ENCODE results near the gene SETDB1.
"Not testable (repeated sequence)": the region's sequence is repeated elsewhere in the genome, so short reads cannot be mapped to it uniquely, and the experiment has no call there.

SETDB1 gene

DNA sequence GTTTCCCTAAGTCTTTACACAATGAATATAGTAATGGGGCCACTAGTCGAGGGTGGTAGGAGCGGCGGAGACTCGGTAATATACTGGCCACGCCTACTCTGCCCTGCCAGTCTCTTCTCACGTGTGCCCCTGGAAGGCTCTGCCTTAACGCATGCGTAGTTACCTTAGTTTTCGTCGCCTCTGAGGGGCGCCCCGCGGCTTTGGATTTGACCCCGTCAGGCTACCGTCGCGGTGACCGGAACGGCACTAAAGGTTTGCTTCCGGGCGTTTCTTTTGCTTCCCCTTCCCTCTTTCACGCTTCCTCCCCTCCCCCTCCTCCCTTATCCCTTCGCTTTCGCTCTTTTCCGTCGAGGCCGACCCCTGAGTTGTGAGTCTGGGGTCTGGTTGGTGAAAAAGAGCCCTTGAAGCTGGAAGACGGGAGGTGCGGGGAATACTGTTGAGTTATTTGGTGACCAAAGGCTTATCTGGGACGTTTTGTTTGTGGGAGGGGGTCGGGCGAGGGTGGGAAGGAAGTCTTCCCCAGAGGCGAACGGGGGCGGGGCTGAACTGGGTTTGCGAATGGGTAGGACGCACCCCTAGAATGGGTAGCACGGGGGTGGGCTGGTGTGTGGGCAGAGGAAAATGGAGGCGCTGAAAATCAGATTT is at the start of gene SETDB1:
Gene SETDB1, plus strand, starts transcription at position 267 of the 645 bp plus-strand sequence. CDS start 1,352 bp downstream, outside the sequence.
- DNase-seq: peak; percentile 96

DNA sequence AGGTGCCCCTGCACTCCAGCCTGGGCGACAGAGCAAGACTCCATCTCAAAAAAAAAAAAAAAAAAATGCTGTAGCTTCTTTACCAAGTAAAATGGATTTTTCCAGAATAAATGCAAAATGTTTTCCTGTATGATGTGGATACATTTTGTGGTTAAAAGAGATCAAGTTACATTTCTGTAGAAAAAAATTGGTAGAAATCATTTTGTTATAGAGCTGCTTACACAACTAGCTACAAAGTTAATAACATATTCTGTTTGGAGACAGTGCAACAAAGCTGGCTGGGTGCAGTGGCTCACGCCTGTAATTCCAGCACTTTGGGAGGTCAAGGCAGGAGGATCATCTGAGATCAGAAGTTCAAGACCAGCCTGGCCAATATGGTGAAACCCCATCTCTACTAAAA is 47.2 kb upstream of the SETDB1 start:
- not testable (repeated sequence) for DNase-seq

DNA sequence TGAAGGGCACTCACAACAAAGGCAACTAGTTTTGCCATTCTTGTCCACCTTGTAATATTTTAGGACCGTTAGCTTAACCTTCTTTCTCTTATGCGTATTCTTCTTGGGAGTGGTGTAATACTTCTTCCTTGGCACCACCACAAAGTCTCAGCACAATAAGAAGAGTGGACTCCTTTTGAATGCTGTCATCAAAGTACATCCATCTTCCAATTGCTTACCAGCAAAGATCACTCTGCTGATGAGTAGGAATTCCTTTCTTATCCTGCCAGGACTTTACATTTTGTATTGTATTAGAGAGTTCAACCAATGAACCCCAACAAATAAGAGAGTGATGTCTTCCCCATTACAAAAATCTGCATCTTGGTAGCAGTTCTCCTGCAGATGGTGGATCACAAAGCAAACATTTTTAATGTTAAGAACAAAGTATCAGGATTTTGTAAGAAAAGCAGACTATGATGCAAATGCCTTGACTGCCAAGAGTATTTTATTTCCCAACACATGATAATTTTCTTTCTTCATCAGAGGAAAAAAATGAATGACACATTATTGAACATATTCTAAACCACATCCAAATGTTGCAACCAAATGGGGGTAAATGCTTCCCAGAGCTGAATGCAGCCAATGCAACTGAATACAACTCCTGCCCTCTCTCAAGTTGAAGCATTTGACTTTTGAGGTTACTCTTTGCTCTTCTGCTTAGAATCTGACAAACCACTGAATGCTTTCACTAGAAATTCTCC is 44.7 kb upstream of the SETDB1 start:
- no peak for DNase-seq

DNA sequence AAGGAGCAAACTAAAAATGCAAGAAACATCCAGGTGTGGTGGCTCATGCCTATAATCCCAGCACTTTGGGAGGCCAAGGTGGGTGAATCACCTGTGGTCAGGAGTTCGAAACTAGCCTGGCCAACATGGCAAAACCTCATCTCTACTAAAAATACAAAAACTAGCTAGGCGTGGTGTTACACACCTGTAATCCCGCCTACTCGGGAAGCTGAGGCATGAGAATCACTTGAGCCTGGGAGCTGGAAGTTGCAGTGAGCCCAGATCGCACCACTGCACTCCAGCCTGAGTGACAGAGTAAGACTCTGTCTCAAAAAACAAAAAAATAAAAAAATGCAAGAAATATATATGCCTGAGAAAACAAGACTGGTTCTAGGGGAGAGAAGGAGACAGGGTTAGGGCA is 43.0 kb upstream of the SETDB1 start:
- DNase-seq: not testable (repeated sequence)

DNA sequence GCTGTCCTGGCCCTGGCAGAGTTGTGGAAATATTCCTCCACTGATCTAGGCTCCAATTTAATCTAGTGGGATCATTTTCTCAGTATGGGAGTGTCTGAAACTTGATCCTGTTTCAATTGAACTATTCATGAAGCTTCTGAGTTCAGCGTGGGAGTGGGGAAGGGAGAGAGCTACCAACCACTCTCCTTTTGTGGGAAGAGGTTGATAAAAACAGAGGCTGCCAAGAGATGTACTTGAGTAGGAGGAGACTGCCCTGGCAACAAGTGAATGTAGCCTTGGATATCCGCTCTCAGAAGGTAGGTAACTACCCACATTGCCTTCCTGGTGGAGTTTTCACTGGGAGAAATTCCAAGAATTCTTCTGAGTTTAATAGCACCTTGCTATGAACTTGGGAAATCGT is 39.1 kb upstream of the SETDB1 start, which contains the start of gene CTXND2:
Gene CTXND2, plus strand, starts transcription at position 119 of the 400 bp plus-strand sequence. CDS start 25,179 bp downstream, outside the sequence.
- no peak for DNase-seq

DNA sequence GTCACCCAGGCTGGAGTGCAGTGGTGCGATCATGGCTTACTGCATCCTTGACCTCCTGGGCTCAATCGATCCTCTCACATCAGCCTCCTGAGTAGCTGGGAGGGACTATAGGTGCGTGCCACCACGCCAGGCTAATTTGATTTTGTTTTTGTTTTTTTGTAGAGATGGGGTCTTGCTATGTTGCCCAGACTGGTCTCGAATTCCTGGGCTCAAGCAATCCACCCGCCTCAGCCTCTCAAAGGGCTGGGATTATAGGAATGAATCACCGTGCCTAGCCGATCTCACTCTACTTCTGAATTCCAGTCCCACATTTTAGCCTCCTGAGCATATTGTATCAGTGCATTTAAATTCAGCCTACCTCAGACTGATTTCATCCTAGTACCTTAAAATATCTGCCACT is 37.4 kb upstream of the SETDB1 start:
- DNase-seq: no peak

DNA sequence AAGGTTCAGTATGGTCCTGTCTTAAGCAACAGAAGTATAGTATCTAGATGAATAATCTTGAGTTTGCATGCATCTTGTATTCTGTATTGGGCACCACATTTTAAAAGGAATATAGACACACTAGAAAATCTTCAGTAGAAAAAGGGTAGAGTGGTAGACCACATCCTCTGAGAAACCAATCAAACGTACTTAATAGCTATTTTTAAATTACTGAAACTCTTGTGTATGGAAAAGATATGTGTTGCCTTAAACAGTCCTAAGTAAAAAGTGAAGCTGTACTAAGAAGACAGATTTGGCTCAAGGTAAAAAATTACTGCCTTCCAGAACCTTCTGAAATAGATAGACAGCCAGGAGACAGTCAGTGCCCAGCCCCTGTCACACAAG is 36.1 kb upstream of the SETDB1 start:
- DNase-seq: no peak

DNA sequence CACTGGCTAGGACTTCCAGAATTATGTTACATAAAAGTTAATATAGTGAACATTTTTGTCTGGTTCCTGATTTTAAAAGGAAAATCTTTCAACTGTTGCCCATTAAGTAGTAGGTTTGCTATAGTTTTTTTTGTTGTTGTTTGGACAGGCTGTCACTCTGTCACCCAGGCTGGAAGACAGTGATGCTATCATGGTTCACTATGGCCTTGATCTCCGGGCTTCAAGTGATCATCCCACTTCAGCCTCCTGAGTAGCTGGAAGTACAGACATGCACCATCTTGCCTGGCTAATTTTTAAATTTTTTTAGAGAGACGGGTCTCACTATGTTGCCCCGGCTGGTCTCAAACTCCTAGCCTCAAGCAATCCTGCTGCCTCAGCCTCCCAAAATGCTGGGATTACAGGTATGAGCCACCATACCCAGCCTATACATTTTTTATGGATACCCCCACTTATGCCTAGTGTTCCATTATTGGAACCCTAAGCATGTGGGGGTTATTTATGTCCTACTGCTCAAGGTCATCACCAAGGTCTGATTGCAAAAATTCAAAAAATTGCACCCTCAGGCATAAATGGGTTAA is 32.7 kb upstream of the SETDB1 start:
- no peak for DNase-seq

DNA sequence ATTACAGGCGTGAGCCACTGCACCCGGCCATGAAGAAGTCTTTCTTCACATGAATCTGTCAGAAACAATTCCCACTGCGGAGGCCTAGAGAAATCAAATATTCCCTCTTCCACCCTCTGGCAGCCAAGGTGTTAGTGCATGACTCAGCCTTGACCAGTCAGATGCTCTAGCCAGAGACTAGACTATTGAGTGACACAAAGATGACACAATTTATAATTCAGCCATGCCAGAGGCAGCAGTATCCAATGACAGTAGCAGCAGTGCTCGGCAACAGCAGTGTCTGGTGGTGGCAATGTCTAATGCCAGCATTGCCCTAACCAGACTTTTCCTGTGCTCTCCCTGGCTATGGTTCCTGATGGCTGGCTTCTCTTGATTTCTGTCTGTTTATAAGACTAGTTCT is 30.5 kb upstream of the SETDB1 start:
- no peak for DNase-seq

DNA sequence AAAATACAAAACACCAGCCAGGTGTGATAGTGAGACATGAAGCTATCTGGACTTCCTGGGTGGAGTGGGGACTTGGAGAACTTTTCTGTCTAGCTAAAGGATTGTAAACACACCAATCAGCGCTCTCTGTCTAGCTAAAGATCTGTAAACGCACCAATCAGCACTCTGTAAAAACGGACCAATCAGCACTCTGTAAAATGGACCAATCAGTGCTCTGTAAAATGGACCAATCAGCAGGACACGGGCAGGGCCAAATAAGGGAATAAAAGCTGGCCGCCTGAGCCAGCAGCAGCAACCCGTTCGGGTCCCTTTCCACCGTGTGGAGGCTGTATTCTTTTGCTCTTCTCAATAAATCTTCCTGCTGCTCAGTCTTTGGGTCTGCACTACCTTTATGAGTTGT is 26.4 kb upstream of the SETDB1 start:
- not testable (repeated sequence) for DNase-seq

DNA sequence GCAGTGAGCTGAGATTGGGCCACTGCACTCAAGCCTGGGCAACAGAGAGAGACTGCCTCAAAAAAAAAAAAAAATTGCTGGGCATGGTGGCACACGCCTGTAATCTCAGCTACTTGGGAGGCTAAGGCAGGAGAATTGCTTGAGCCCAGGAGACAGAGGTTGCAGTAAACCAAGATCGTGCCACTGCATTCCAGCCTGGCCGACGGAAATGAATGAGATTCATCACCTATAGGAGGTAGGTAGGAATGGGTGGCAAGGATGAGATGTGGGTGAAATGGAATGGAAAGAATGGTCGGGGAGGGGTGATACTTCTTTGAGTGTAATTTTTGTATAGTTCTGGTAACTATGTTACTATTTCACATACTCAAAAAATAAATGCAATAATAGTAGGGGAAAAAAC is 23.8 kb upstream of the SETDB1 start:
- no peak for DNase-seq

DNA sequence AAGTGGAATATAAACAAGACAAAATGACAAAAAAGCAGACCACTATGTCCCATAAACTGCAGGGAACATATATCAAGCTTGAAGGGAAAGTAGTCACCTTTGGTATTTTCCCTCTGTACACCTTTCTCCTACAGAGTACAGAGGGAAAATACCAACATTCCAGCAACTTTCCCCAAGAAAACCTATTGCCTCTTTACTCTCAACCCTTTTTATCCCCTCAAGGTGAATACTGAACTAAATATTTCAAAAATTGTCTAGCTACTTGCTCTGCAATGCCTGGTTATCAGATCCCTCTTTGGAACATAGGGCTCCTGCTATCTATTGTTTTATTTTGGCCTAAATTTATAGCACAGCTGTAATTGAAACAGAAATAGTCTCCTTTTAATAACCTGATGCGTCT is 23.4 kb upstream of the SETDB1 start:
- no peak for DNase-seq

DNA sequence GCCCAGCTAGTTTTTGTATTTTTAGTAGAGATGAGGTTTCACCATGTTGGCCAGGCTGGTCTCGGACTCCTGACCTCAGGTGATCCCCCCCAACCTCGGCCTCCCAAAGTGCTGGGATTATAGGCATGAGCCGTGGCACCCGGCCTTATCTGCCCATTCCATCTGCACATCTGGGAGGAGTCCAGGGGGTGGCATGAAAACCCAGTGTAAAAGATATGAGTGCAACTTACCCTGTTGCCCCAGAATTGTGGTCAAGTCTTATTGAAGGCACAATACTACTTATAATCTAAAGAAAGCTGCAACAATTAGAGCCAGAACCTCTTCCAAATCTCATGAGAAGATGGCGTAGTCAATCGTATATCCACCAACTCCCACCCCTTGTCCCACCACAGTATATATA is 20.9 kb upstream of the SETDB1 start:
- no peak for DNase-seq

DNA sequence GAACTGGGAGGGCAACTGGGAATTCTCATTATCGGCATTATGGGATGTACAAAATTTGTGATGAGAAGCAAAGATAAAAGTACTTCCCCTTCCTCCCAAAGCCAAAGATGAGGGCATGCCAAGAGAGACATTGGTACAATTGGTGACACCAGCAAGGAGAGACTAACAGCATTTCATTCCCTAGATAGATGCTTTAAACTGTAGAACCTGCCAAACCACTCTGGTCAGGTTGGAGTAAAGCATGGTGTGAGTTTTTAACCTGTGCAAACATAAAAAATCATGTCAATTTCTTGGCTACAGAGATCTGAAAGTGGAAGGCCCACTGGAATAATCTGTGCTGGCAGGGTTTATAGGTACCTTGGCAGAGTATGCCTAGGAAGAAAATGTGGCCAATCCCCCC is 19.8 kb upstream of the SETDB1 start:
- DNase-seq: no peak

DNA sequence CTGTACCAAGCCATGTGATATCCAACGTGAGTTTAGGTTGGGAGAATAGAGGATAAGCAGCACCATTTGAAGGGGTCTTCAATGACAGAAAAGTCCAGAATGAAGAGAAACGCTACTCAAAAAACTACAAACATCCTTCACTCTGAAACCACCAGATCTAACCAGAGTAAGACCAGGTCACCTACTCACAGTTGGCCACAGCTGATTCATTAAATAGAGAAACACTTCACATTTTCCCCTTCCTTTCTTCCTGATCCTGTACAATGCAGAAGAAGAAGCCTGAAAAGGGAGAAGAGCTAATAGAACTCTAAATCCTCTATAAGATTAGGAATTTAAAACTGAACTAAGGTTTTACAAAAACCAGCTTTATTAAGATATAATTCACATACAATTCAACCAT is 19.4 kb upstream of the SETDB1 start:
- DNase-seq: no peak

DNA sequence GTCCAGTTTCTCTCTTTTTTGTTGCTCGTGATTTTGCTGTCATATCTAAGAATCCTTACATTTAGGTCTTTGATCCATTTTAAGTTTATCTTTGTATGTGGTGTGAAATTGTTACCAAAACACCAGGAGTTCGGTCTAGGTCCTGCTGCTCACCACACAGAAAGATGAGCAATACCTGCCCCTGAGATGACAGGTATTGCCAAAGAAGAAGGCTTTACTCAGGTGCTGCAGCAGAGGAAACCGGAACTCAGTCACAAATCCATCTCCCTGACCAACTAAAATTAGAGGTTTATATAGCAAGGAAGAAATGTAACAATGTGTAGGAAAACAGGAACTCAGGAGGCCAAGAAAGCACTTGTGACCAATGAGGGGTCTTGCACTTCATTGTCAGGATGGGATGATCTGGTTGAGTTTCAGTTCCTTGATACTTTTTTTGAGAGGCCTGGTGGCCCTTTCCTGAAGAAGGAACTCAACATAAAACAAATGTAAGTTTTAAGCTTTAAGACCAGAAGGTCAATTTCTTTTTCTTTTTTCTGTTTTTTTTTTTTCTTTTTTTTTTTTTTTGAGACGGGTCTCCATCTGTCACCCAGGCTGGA is 16.5 kb upstream of the SETDB1 start:
- DNase-seq: no peak

DNA sequence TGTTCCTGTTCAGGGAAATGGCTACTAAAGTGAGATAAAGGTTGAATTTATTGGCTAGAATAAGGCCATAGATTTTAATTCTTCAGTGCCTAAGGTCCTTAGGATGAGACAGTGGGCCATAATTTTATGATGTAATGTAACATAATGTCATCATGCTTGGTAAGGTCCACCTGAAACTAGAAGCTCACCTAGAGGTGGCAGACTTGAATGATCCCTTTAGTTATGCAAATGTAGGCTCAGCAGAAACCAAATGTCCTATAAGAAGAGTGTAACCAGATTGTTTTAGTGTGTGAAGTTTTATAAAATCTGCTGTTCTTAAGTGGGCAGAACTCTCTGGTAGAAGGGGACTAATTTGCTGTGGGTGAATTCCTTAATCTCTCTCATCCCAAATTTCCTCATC is 13.5 kb upstream of the SETDB1 start:
- DNase-seq: no peak

DNA sequence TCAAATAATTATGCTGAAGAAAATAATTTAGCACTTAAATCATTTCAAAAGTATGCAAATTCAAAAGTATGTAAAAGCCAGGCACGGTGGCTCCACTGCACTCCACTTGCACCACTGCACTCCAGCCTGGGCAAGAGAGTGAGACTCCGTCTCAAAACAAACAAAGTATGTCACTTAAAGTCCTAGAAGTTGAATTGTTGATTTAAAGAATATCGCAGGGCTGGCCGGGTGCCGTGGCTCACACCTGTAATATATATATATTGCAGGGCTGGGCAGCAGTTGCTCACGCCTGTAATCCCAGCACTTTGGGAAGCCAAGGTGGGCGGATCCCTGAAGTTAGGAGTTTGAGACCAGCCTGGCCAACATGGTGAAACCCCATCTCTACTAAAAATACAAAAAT is 8.8 kb upstream of the SETDB1 start:
- no peak for DNase-seq

DNA sequence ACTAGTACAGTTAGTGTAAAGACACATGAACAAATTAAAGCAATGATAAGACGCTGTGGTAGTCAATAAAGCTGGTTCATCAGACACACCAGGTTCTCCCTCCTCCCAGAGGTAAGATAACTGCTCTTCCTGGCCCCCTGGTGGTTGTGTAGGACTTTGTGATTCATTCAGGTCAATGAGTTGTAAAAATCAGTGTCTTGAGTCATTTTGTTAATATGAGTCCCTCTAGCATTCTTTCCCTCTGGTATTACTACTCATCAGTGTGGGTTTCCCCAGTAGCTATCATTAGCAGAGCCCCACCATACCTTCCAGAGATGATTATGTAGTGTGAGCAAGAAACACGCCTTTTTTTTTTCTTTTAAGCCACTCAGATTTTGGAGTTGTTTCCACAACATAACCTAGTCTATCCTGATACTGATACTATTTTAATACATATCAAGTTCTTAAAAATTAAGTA is 3.6 kb upstream of the SETDB1 start:
- peak; percentile 88 for DNase-seq

DNA sequence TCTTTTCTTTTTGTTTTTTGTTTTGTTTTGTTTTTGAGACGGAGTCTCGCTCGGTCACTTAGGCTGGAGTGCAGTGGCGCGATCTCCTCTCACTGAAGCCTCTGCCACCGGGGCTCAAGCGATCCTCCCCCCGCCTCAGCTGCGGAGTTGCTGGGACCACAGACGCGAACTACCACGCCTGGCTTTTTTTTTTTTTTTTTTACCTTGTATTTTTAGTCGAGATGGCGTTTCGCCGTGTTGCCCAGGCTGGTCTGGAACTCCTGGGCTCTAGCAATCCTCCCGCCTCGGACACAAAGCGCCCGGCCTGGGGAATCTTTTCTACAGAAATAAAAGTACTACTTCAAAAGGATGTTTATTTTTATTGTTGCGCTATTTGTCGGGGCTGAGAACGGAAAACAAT is 1.1 kb upstream of the SETDB1 start:
- no peak for DNase-seq

DNA sequence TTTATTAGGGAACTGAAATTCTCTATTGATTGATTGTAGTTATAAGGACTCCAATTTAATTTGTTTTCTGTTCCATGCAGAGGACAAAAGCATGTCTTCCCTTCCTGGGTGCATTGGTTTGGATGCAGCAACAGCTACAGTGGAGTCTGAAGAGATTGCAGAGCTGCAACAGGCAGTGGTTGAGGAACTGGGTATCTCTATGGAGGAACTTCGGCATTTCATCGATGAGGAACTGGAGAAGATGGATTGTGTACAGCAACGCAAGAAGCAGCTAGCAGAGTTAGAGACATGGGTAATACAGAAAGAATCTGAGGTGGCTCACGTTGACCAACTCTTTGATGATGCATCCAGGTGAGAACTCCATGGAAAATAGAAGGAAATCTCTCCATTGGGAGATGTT is 1.5 kb downstream of the SETDB1 start:
- DNase-seq: no peak

DNA sequence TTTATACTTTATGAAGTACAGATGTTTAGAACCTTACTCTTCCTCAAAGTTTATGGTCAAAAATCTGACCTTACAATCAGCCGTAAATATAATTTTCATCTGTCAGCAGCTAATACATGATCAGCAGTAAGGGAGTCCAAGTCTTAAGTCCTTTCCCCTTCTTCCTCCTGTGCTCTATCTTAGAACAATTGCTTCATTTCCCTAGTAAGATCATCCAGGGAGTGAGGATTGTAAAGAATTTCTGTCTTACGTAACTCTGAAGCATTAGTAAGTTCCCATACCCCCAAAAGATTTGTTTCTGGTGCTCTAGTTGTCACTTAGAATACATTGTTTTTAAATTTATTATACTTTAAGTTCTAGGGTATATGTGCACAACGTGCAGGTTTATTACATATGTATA is 2.1 kb downstream of the SETDB1 start:
- no peak for DNase-seq

DNA sequence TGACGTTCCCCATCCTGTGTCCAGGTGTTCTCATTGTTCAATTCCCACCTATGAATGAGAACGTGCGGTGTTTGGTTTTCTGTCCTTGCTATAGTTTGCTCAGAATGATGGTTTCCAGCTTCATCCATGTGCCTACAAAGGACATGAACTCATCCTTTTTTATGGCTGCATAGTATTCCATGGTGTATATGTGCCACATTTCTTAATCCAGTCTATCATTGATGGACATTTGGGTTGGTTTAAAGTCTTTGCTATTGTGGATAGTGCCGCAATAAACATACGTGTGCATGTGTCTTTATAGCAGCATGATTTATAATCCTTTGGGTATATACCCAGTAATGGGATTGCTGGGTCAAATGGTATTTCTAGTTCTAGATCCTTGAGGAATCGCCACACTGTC is 2.6 kb downstream of the SETDB1 start:
- DNase-seq: not testable (repeated sequence)

DNA sequence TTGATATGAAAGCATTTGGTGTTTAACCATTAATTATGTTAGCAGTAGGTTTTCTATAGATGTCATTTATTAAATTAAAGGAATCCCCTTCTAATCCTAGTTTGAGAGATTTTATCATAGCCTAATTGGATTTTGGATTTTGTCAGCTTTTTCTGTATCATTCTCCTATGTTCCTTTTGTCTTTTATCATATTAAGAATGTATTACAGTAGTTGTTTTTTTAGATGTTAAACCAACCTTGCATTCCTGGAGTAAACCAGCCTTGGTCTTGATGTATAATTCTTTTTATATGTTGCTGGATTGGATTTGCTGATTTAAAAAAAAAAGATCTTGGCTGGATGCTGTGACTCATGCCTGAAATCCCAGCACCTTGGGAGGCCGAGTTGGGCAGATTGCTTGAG is 5.6 kb downstream of the SETDB1 start:
- DNase-seq: no peak
